ENCODE data around the gene SLC4A4.

SLC4A4 gene

GRCh38 chr4:71587995-71588394, 249.2 kb downstream of the SLC4A4 start:
- no peak overlapping the region for H3K27ac ChIP-seq (ENCODE audit: low read depth, low read length, poor library complexity, severe bottlenecking)

GRCh38 chr4:71592793-71593192, 254.0 kb downstream of the SLC4A4 start:
- Histone ChIP-seq H3K4me3 (ENCODE audit: low read depth, low read length, poor library complexity, severe bottlenecking) (no peak overlapping the region), H2AFZ (ENCODE audit: low read length) (no peak overlapping the region), H3K9me2 (ENCODE audit: low read depth, low read length) (no peaks in the 10 kb centered on the region), H4K20me1 (ENCODE audit: insufficient read depth, low read length) (no peaks in the 10 kb centered on the region), H3K36me3 (ENCODE audit: insufficient read depth, low read length) (no peaks in the 10 kb centered on the region), H3K4me2 (ENCODE audit: low read length) (no peak overlapping the region), H3K27me3 (ENCODE audit: insufficient read depth, low read length) (no peaks in the 10 kb centered on the region), H3K9me3 (ENCODE audit: low read length) (no peaks in the 10 kb centered on the region), H3K27ac (ENCODE audit: low read depth, low read length, poor library complexity, severe bottlenecking) (no peak overlapping the region), H3K9ac (ENCODE audit: low read length) (no peak overlapping the region), H3K4me1 (ENCODE audit: insufficient read depth, low read length, severe bottlenecking) (no peaks in the 10 kb centered on the region), H3F3A (ENCODE audit: insufficient read depth, low read length) (no peaks in the 10 kb centered on the region), H3K79me2 (ENCODE audit: insufficient read depth, low read length) (no peaks in the 10 kb centered on the region)
- no peak for TF ChIP-seq CTCF (IDR thresholded peaks at IDR 0.05; ENCODE audit: low read length)
- no peak for TF ChIP-seq EZH2 (IDR thresholded peaks at IDR 0.05; ENCODE audit: borderline replicate concordance, low read length)

More at GRCh38 chr4:71587995-71588394, 249.2 kb downstream of the SLC4A4 start:
- Histone ChIP-seq H3K4me3 (ENCODE audit: low read depth, low read length, poor library complexity, severe bottlenecking) (no peak overlapping the region), H3K4me2 (ENCODE audit: low read length) (no peak overlapping the region), H3K9me2 (ENCODE audit: low read depth, low read length) (no peaks in the 10 kb centered on the region), H3F3A (ENCODE audit: insufficient read depth, low read length) (no peaks in the 10 kb centered on the region), H2AFZ (ENCODE audit: low read length) (no peak overlapping the region), H3K27me3 (ENCODE audit: insufficient read depth, low read length) (no peaks in the 10 kb centered on the region), H3K4me1 (ENCODE audit: insufficient read depth, low read length, severe bottlenecking) (no peaks in the 10 kb centered on the region), H4K20me1 (ENCODE audit: insufficient read depth, low read length) (no peaks in the 10 kb centered on the region), H3K36me3 (ENCODE audit: insufficient read depth, low read length) (no peaks in the 10 kb centered on the region), H3K9me3 (ENCODE audit: low read length) (no peaks in the 10 kb centered on the region), H3K79me2 (ENCODE audit: insufficient read depth, low read length) (no peaks in the 10 kb centered on the region), H3K9ac (ENCODE audit: low read length) (no peak overlapping the region)
- no peak for TF ChIP-seq CTCF (IDR thresholded peaks at IDR 0.05; ENCODE audit: low read length)
- TF ChIP-seq EZH2 (IDR thresholded peaks at IDR 0.05; ENCODE audit: borderline replicate concordance, low read length), result no peak

- Histone ChIP-seq H3K36me3 (ENCODE audit: insufficient read depth, low read length) (no peaks in the 10 kb centered on the region), H3K4me3 (ENCODE audit: low read depth, low read length, poor library complexity, severe bottlenecking) (no peak overlapping the region), H3K9me2 (ENCODE audit: low read depth, low read length) (no peaks in the 10 kb centered on the region), H4K20me1 (ENCODE audit: insufficient read depth, low read length) (no peaks in the 10 kb centered on the region), H3F3A (ENCODE audit: insufficient read depth, low read length) (no peaks in the 10 kb centered on the region), H3K9ac (ENCODE audit: low read length) (no peak overlapping the region), H3K9me3 (ENCODE audit: low read length) (no peaks in the 10 kb centered on the region), H3K79me2 (ENCODE audit: insufficient read depth, low read length) (no peaks in the 10 kb centered on the region), H3K4me2 (ENCODE audit: low read length) (no peak overlapping the region), H3K27ac (ENCODE audit: low read depth, low read length, poor library complexity, severe bottlenecking) (no peak overlapping the region), H3K4me1 (ENCODE audit: insufficient read depth, low read length, severe bottlenecking) (no peaks in the 10 kb centered on the region), H2AFZ (ENCODE audit: low read length) (no peak overlapping the region), H3K27me3 (ENCODE audit: insufficient read depth, low read length) (no peaks in the 10 kb centered on the region)
- no peak for TF ChIP-seq EZH2 (IDR thresholded peaks at IDR 0.05; ENCODE audit: borderline replicate concordance, low read length)
- TF ChIP-seq CTCF (IDR thresholded peaks at IDR 0.05; ENCODE audit: low read length), result no peak
Measured at GRCh38 chr4:71593311-71593710, 254.5 kb downstream of the SLC4A4 start.
